ENCODE results near the gene NCAPD3.

- no peak for TF ChIP-seq CTCF (IDR thresholded peaks at IDR 0.05)
- no peak for TF ChIP-seq POLR2A (IDR thresholded peaks at IDR 0.05; ENCODE audit: low read depth)
- TF ChIP-seq EP300 (IDR thresholded peaks at IDR 0.05) = no peak
These were observed 47.5 kb downstream of the NCAPD3 start for GRCh38 chr11:134176284-134176683.

Data from esophagus muscularis mucosa (tissue), 4 donors.